ENCODE data around the gene ULK3. TPM values are rescaled to one million over a fixed set of nuclear protein-coding genes. Genes with fewer than 3 reads are reported as not detected.

The ULK3 gene
- total RNA-seq, 1 donor from 2014 or later = 24.0 TPM

DNA sequence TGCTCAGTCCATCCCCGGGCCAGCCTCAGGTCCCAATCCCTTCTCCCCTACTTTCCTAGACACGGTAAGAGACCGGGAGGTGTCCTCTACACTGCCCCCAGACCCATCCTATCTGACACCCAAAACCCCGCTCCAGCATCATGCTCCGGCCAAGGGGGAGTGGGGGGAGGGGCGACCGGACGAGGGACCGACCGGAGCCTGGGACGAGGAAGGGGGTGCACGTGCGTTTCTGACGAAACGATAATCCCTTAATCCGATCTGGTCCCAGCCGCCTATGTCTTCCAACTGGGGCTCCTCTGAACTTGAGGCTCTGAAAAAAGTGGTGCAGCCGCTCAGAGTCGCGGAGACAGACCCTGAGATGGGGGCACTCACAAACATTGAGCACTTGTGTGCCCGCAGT lies 16.0 kb downstream of the ULK3 start:
- Histone ChIP-seq H3K27me3 (ENCODE audit: control insufficient read depth, insufficient read depth, low read length) (peaks cover 43% of the 10 kb centered on the region), H3K4me3 (ENCODE audit: low read depth, low read length) (no peak overlapping the region), H3K36me3 (ENCODE audit: control insufficient read depth, insufficient read depth, low read length) (no peaks in the 10 kb centered on the region)
- no peak for DNase-seq (ENCODE audit: low read depth)
- TF ChIP-seq CTCF (IDR thresholded peaks at IDR 0.05; ENCODE audit: insufficient read depth, low read length, poor library complexity, severe bottlenecking) = no peak

DNA sequence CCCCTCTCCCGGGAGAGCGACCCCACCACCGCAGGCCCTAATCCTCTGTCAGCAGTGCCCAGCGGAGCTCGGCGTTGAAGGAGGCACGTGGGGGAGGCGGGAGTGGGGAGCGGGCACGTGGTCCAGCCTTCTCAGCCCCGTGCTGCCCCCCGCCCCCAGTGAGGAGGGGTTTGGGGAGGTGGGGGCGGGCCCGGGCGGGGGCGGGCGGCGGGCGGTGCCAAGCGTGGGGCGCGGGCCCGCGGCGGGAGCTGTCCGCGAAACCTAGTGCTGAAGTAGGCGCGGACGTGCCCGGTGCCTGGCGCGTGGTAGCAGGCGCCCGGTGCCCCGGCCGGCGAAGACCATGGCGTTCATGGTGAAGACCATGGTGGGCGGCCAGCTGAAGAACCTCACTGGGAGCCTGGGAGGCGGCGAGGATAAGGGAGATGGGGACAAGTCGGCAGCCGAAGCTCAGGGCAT lies 16.6 kb downstream of the ULK3 start, which contains the start of gene CPLX3:
TSS of gene CPLX3 (plus strand) at position 264 of the 456 bp plus-strand sequence. CDS start at position 341, 77 bp downstream.
- Histone ChIP-seq H3K4me3 (ENCODE audit: low read depth, low read length) (no peak within 1 kb of the TSS), H3K36me3 (ENCODE audit: control insufficient read depth, insufficient read depth, low read length) (no peaks in the 10 kb centered on the region), H3K27me3 (ENCODE audit: control insufficient read depth, insufficient read depth, low read length) (peaks cover 43% of the 10 kb centered on the region)
- DNase-seq (ENCODE audit: low read depth) = no peak
- TF ChIP-seq CTCF (IDR thresholded peaks at IDR 0.05; ENCODE audit: insufficient read depth, low read length, poor library complexity, severe bottlenecking) = no peak

- no peak for DNase-seq (ENCODE audit: low read depth)
- Histone ChIP-seq H3K4me3 (ENCODE audit: low read depth, low read length) (no peak overlapping the region), H3K27me3 (ENCODE audit: control insufficient read depth, insufficient read depth, low read length) (peaks cover 43% of the 10 kb centered on the region), H3K36me3 (ENCODE audit: control insufficient read depth, insufficient read depth, low read length) (no peaks in the 10 kb centered on the region)
- no peak for TF ChIP-seq CTCF (IDR thresholded peaks at IDR 0.05; ENCODE audit: insufficient read depth, low read length, poor library complexity, severe bottlenecking)
Observed at GRCh38 chr15:74825866-74826265, 17.1 kb downstream of the ULK3 start.

- H3K36me3 ChIP-seq (ENCODE audit: control insufficient read depth, insufficient read depth, low read length) = no peaks in the 10 kb centered on the region
- H3K4me3 ChIP-seq (ENCODE audit: low read depth, low read length) = no peak overlapping the region
- peaks cover 43% of the 10 kb centered on the region for H3K27me3 ChIP-seq (ENCODE audit: control insufficient read depth, insufficient read depth, low read length)
- DNase-seq (ENCODE audit: low read depth) = no peak
- no peak for TF ChIP-seq CTCF (IDR thresholded peaks at IDR 0.05; ENCODE audit: insufficient read depth, low read length, poor library complexity, severe bottlenecking)
Observed at GRCh38 chr15:74824976-74825375, 18.0 kb downstream of the ULK3 start.

DNA sequence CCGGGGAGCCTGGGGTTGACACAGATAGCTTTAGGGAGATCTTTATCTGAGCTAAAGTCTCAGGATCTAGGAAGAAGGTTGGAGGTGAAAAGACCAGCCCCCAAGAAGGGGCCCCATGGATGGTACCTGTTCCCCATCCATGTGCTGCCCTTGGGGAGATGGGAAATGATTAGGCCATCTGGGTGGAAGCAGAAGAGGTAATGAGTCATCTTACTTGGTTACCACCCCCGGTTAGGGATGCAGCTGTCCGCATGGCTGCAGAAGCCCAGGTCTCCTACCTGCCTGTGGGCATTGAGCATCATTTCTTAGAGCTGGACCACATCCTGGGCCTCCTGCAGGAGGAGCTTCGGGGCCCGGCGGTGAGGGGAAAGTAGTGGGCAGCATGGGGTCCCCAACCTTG lies 19.6 kb downstream of the ULK3 start:
- DNase-seq (ENCODE audit: low read depth) = no peak
- Histone ChIP-seq H3K36me3 (ENCODE audit: control insufficient read depth, insufficient read depth, low read length) (no peaks in the 10 kb centered on the region), H3K27me3 (ENCODE audit: control insufficient read depth, insufficient read depth, low read length) (peaks cover 38% of the 10 kb centered on the region), H3K4me3 (ENCODE audit: low read depth, low read length) (no peak overlapping the region)
- TF ChIP-seq CTCF (IDR thresholded peaks at IDR 0.05; ENCODE audit: insufficient read depth, low read length, poor library complexity, severe bottlenecking) = no peak

DNA sequence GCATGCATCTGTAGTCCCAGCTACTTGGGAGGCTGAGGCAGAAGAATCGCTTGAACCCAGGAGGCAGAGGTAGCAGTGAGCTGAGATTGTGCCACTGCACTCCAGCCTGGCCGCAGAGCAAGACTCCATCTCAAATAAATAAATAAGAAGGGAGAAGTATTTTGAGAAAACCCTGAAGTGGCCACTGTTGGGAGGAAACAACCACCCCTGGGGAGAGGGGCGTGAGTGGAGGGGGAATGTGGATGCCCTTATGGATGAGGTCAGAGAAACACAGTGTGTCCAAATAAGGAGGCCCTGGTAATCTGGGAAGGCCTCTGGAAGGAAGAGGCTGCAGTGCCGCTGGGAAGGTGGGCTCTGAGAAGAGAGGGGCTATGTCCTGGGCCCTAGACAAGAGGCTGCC lies 20.7 kb downstream of the ULK3 start:
- H3K27me3 ChIP-seq (ENCODE audit: control insufficient read depth, insufficient read depth, low read length) = peaks cover 28% of the 10 kb centered on the region
- no peak for TF ChIP-seq CTCF (IDR thresholded peaks at IDR 0.05; ENCODE audit: insufficient read depth, low read length, poor library complexity, severe bottlenecking)

More for the DNA sequence above, 20.7 kb downstream of the ULK3 start:
- Histone ChIP-seq H3K4me3 (ENCODE audit: low read depth, low read length) (no peak overlapping the region), H3K36me3 (ENCODE audit: control insufficient read depth, insufficient read depth, low read length) (no peaks in the 10 kb centered on the region)
- DNase-seq (ENCODE audit: low read depth) = no peak
